Mucosa of descending colon (tissue), 3 donors: ENCODE measurements around the gene MACF1. TPM values are rescaled to one million over a fixed set of nuclear protein-coding genes. Genes with fewer than 3 reads are reported as not detected.

ENCODE experiments used
- ATAC-seq: fragments of 200-7000 bp; cut with Tn5 transposase; one replicate; pipeline ENCODE4 v1.9.1; 2020; ENCODE audit warnings: mild to moderate bottlenecking, moderate library complexity
- DNase-seq, 3 donors: peaks; one replicate each; pipeline ENCODE4 v3.0.0-alpha.2; 2020
- H3K36me3 ChIP-seq: fragments of 200-600 bp; one replicate; pipeline ENCODE4 v1.8.0; 2021; ENCODE audit warnings: low read depth, mild to moderate bottlenecking
- H3K4me1 ChIP-seq: fragments of 200-600 bp; one replicate; pipeline ENCODE4 v1.8.0; 2021; ENCODE audit warnings: low read depth, mild to moderate bottlenecking
- H3K4me3 ChIP-seq: fragments of 200-600 bp; one replicate; pipeline ENCODE4 v1.8.0; 2021; ENCODE audit warnings: mild to moderate bottlenecking
- H3K9me3 ChIP-seq: fragments of 200-600 bp; one replicate; pipeline ENCODE4 v1.8.0; 2021; ENCODE audit warnings: mild to moderate bottlenecking
- intact Hi-C, 2 donors: fragments of 100-400 bp; cut with DNase I in 1 of 2; cut with micrococcal nuclease in 1 of 2; formaldehyde crosslinking; loops; one replicate each; pipeline versions ENCODE4 v1.11.0 to v1.11.1; 2022; cut with DNase I, micrococcal nuclease
- total RNA-seq, 3 donors: library from RNA; stranded (reverse); fragmentation: NEBNext Ultra II Directional in 2 of 3; extraction: Animal tissue kit (Norgen Biotek cat#: 25700) in 2 of 3; gene quantifications; one replicate each; pipeline versions ENCODE4 v1.2.1 to v1.2.4, GENCODE V29; 2021 to 2023
- TF ChIP-seq, protein P1 (sequence below): fragments of 200-600 bp; IDR thresholded peaks from one replicate; pipeline ENCODE4 v1.8.0; 2022; ENCODE audit warnings: antibody characterized with exemption, mild to moderate bottlenecking
- donor health status: DM: no; HTN: no; CAD: no; lungs with moderate emphysema.
- donor health status: DM: no; HTN: no; CAD: no.
- donor health status: DM: no; HTN: yes; CAD: no.

Gene MACF1
- total RNA-seq, 3 donors from 2014 or later = 146 to 362 (median 156) TPM

DNA sequence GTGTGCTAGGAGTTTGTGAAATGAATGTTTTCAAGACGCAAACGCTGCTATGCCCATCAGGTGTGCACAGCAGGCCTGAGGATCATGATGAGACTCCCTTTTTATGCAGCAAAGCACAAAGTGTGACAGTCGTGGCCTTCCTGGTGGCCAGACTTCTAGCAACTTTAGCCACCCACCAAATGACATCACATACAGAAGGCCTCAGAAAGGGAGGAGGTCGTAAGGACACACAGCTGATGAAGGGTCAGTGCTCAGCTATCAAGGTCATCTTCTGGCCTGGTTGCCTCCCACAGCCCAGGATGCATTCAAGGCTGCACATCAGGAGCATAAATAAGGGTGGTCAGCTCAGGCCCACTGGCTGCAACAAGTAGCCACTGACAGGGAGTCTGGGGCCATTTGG lies 323.6 kb downstream of the MACF1 start:
- ATAC-seq (no peak), DNase-seq (no peak)
- intact Hi-C loops = no loop called here
- Histone ChIP-seq H3K4me1 (peaks cover 28% of the 10 kb centered on the region), H3K4me3 (no peak overlapping the region), H3K36me3 (no peaks in the 10 kb centered on the region), H3K9me3 (no peaks in the 10 kb centered on the region)
- TF ChIP-seq, protein P1, sequence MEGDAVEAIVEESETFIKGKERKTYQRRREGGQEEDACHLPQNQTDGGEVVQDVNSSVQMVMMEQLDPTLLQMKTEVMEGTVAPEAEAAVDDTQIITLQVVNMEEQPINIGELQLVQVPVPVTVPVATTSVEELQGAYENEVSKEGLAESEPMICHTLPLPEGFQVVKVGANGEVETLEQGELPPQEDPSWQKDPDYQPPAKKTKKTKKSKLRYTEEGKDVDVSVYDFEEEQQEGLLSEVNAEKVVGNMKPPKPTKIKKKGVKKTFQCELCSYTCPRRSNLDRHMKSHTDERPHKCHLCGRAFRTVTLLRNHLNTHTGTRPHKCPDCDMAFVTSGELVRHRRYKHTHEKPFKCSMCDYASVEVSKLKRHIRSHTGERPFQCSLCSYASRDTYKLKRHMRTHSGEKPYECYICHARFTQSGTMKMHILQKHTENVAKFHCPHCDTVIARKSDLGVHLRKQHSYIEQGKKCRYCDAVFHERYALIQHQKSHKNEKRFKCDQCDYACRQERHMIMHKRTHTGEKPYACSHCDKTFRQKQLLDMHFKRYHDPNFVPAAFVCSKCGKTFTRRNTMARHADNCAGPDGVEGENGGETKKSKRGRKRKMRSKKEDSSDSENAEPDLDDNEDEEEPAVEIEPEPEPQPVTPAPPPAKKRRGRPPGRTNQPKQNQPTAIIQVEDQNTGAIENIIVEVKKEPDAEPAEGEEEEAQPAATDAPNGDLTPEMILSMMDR = no peak

DNA sequence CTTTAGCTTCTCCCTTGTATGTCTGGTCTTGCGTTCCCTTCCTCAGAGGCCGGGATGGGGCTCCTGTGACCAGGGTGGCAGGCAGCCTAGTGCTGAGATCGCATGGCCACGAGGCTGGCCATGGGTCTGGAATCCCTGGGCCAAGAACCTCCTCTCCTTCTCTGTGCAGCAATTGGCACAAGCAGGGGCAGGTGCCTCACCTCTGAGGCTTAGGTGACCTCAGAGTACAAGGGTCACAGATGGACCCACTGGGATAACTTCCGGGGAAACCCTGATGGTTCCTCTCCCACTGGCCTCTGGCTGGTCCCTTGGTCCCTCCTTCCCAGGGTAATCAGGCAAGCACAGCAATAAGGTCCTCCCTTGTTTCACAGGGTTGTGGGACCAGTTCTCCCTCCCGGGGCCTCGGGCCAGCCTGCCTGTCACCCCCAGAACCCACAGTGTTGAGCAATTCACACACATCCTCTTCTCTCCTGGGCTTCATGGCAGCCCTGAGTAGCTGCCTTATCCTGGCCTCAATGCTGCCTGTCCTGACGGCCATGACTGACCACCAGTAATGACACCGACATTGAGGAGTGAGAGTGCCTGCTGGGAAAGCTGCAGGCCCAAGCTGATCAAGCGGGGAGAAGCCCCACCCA lies 325.5 kb downstream of the MACF1 start:
- no peak for DNase-seq
- no peak for ATAC-seq
- peaks cover 28% of the 10 kb centered on the region for H3K4me1 ChIP-seq
- H3K4me3 ChIP-seq = no peak overlapping the region
- intact Hi-C loops = no loop called here
- TF ChIP-seq, protein P1 = no peak
- no peaks in the 10 kb centered on the region for H3K9me3 ChIP-seq
- H3K36me3 ChIP-seq = no peaks in the 10 kb centered on the region

DNA sequence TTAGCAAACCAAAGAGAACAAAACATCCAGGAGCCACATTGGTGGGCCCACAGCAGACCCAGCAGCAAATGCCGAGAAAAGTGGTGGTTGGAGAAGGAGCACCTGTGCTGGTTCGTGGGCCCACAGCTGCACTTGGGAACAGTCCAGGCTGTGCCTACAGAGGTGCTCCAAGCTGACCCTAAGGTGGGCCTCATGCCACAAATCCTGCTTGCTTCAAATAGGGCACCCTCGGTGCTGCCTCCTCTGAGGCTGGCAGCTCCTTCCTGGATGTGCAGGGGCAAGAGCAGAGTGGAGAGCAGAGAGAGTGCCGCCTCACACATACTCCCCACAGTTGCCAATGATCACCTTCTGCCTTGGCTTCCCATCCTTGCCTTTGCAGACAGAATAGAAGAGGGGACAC lies 327.0 kb downstream of the MACF1 start:
- no peak for DNase-seq
- H3K4me3 ChIP-seq = no peak overlapping the region
- intact Hi-C loops = no loop called here
- no peaks in the 10 kb centered on the region for H3K36me3 ChIP-seq
- no peaks in the 10 kb centered on the region for H3K9me3 ChIP-seq
- peaks cover 15% of the 10 kb centered on the region for H3K4me1 ChIP-seq
- TF ChIP-seq, protein P1 = no peak
- ATAC-seq = no peak

DNA sequence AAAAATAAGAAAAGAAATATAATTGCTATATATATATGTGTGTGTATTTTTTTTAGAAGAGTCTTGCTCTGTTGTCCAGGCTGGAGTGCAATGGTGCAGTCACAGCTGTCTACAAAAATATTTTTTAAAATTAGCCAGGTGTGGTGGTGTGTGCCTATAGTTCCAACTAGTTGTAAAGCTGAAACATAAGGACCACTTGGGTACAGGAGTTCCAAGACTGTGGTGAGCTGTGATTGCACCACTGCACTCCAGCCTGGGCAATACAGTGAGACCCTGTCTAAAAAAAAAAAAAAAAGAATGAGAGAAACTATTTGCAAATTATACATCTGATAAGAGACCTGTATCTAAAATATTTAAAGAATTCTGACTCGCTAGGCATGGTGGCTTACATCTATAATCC lies 328.9 kb downstream of the MACF1 start:
- no peak for DNase-seq
- Histone ChIP-seq H3K36me3 (no peaks in the 10 kb centered on the region), H3K4me3 (no peak overlapping the region), H3K4me1 (no peaks in the 10 kb centered on the region), H3K9me3 (no peaks in the 10 kb centered on the region)
- TF ChIP-seq, protein P1 = no peak
- intact Hi-C loops = no loop called here
- ATAC-seq = no peak

Other genes starting within 250 kb of the MACF1 start
- gene AKIRIN1, start 213.4 kb upstream of the MACF1 start, total RNA-seq = 10 to 100 TPM; 47.7 to 60.4 (median 54.5) TPM
- gene NDUFS5, start 178.3 kb upstream of the MACF1 start, total RNA-seq = 100 to 1,000 TPM; 167 to 224 (median 183) TPM